ENCODE measurements around the gene SRSF9.
"Not testable (repeated sequence)": the region's sequence is repeated elsewhere in the genome, so short reads cannot be mapped to it uniquely, and the experiment has no call there.

SRSF9 gene

GRCh38 chr12:120452524-120452923 is 17.0 kb downstream of the SRSF9 start:
- DNase-seq (ENCODE audit: low read depth, low spot score), result not testable (repeated sequence)

DNA sequence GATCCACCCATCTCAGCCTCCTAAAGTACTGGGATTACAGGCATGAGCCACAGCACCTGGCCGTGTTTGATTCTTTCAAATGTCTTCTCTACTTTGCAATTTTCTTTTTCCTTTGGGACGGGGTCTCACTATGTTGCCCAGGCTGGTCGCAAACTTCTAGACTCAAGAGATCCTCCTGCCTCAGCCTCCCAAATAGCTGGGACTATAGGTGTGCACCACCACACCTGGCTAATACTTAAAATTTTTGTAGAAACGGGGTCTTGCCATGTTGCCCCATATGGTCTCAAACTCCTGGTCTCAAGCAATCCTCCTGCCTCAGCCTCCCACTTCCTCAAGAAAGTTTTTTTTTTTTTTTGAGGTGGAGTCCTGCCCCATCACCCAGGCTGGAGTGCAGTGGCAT is 21.6 kb downstream of the SRSF9 start:
- DNase-seq (ENCODE audit: low read depth, low spot score), result no peak

DNA sequence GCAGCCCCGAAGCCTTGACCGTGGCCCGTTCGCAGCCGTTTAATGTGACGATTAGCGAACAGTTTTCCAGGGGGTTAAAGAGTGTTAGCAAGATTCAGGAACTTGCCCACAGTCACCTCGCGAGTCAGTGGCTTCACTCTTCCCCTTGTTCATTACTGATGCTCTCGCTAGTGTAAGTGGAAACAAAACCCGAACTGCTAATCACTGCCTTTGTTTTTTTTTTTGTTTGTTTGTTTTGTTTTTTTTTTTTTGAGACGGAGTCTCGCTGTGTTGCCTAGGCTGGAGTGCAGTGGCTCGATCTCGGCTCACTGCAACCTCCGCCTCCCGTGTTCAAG is 22.7 kb downstream of the SRSF9 start:
- DNase-seq (ENCODE audit: low read depth, low spot score), result not testable (repeated sequence)

- DNase-seq (ENCODE audit: low read depth, low spot score), result peak; percentile 71
Measured at GRCh38 chr12:120445911-120446843, 23.4 kb downstream of the SRSF9 start, which contains the start of the genes GATC and TRIAP1. Gene GATC, plus strand, starts transcription at chr12:120446444. Its CDS starts 37 bp downstream, at chr12:120446481. Gene TRIAP1, minus strand, starts transcription at chr12:120446384. Its CDS starts 12 bp downstream, at chr12:120446372.

DNA sequence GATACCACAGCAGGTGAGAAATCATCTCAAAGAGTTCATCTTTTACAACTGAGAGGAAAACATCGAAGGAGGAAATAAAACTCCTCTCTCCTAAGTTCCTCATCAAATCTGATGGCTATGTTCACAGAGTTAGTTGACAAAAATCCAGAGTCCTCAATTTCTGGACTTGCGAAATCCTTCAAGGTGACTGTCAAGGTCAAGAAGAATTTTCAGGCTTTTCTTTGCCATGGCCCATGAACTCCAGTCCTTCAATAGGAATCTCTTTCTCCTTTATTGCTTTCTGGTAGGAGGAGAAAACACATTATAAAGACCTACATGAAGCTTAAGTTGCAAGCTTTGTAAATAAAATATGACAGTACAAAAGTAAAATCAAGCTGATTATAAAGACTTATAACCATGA is 24.9 kb downstream of the SRSF9 start:
- DNase-seq (ENCODE audit: low read depth, low spot score), result no peak

- DNase-seq (ENCODE audit: low read depth, low spot score), result peak; percentile 51
Measured at GRCh38 chr12:120439646-120440247, 29.8 kb downstream of the SRSF9 start.

DNA sequence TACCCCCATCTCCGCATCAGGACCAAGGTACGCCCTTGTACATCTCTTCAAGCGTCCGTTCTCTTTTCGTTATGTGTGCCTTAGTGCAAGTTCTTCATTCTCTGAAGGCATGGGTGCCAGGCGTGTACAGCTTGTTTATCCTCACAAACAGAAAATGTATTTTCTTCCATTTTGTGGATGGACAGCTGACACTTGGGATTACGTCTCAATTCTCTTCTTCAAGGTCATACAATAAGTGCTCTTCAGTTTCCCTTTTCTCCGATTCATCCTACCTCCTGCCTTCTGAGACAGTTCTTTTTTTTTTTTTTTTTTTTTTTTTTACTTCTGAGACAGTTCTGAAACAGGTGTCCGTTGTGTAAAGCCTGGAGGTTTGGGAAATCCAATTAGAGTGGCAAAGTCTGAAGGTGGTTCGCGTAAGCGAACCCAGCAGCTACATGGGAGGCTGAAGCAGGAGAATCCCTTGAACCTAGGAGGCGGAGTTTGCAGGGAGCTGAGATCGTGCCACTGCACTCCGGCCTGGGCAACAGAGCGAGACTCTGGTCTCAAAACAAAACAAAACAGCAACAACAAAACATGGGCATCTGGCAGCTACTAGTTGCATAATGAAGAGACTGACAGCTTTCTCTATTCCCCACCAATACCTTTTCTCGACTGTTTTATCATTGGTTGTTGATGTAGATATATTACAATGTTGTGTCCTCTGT is 30.9 kb downstream of the SRSF9 start:
- DNase-seq (ENCODE audit: low read depth, low spot score), result no peak

DNA sequence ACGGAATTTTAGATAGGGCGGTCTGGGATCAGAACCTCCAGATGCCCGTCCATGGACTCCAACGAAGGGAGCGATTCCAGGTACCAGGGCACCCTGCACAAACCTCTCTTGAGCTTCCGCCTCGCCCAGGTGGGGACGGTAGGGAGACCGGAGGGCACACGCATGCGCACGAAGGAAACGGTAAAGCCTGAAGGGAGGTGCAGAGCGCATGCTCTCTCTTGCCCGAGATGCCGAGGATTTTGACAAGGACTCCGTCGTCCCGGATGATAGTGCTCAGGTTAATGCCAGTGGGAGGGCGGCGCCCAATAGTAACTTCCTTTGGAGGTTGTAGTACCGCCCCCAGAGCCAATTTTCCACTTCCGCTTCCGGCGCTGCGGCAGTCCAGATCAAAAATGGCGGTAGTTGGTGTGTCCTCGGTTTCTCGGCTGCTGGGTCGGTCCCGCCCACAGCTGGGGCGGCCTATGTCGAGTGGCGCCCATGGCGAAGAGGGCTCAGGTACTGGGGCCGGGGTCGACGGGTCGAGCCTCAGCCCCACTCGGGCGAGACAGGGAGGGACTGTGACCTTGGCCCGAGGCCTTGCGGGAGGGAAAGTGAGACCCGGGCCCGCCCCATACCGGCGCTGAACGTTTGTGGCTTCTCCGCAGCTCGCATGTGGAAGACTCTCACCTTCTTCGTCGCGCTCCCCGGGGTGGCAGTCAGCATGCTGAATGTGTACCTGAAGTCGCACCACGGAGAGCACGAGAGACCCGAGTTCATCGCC is 31.6 kb downstream of the SRSF9 start, which contains the start of gene COX6A1:
Gene COX6A1, plus strand, starts transcription at position 379 of the 760 bp plus-strand sequence. Its CDS starts 14 bp downstream, at position 393.
- DNase-seq (ENCODE audit: low read depth, low spot score), result peak; percentile 97

DNA sequence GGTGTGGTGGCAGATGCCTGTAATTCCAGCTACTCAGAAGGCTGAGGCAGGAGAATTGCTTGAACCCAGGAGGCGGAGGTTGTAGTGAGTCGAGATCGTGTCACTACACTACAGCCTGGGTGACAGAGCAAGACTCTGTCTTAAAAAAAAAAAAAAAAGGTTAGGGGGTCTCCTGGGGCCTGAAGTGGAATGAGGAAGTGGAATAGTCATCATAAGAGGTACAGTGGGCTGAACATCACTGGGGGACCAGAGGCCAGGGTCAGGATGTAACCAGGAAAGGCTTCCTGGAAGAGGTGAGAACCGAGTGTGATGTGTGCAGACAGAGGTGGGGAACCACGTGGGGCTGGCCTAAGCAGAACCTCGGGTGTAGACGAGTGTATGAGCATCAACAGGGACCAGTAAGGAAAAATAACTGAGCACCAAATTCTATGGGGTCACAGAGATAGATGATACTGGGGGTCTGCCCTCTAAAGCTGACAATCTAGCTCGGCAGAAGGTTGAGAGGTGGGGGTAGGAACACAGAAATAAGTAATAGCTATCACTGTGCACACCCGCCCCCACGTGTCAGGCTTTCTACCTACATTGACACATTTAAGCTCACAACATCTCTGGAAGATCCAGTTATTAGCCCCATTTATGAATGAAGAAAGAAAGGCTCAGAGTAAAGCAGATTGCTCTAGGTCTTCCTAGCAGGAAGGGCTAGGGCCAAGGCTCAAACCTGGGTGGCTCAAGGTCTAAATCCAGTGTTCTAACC is 36.6 kb downstream of the SRSF9 start:
- DNase-seq (ENCODE audit: low read depth, low spot score), result no peak

DNA sequence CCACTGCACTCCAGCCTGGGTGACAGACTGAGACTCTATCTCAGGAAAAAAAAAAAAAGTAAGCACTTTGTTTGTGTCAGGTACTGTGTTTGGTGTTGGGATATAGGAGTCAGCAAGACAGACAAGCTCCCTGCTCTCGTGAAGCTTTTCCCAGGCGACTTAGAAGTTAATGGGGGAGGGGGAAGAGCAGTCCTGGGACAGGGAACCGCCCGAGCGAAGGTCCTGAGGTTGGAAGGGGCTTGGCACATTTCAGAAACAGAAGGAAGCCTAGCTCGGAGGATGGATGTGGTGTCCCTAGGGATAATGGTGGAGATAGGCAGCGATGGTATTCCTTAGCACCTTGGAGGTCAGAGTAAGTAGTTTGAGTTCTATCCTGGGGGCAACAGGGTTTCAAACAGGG is 40.2 kb downstream of the SRSF9 start:
- DNase-seq (ENCODE audit: low read depth, low spot score), result no peak

DNA sequence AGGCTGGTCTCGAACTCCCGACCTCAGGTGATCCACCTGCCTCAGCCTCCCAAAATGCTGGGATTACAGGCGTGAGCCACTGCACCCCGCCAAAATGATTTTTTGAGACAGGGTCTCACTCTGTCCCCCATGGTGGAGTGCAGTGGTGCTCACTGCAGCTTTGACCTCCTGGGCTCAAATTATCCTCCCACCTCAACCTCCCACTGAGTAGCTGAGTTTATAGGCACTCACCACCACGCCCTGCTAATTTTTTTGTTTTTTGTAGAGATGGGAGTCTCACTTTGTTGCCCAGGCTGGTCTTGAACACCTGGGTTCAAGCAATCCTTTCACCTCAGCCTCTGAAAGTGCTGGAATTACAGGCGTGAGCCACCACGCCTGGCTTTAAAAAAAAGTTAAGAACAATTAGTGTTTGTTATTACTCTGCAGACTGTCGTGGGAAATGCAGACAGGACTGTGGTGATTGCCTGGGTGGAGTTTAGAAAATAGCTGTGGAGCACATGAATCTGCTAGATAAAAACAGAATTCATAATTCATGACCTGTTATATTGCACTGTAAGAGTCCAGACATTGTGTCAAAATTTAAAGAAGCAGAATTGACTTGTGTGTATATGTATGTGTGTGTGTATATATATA is 40.8 kb downstream of the SRSF9 start:
- no peak for DNase-seq (ENCODE audit: low read depth, low spot score)

- DNase-seq (ENCODE audit: low read depth, low spot score), result no peak
Measured at GRCh38 chr12:120425797-120426196, 43.8 kb downstream of the SRSF9 start.

GRCh38 chr12:120422892-120423456 is 46.6 kb downstream of the SRSF9 start:
- no peak for DNase-seq (ENCODE audit: low read depth, low spot score)

DNA sequence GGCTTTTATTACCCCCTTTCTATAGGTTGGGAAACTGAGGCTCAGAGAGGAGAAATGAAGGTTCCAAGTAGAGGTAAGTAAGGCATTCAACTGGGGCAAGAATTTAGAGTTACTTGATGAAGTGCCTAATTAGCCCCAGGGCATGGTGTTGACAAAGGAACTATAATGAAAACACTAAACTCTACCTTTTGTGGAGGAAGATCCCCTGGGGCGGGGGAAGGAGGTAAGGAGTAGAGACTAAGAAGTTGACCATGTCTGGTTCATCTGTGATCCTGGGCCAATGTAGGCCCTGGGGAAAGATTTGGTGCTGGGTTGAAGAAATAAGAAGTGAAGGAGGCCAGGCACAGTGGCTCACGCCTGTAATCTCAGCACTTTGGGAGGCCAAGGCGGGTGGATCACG is 47.8 kb downstream of the SRSF9 start:
- no peak for DNase-seq (ENCODE audit: low read depth, low spot score)

GRCh38 chr12:120417917-120418580 is 51.5 kb downstream of the SRSF9 start:
- DNase-seq (ENCODE audit: low read depth, low spot score), result no peak

- no peak for DNase-seq (ENCODE audit: low read depth, low spot score)
Measured at GRCh38 chr12:120416490-120417216, 52.9 kb downstream of the SRSF9 start.

GRCh38 chr12:120413901-120414695 is 55.5 kb downstream of the SRSF9 start:
- DNase-seq (ENCODE audit: low read depth, low spot score), result no peak

- DNase-seq (ENCODE audit: low read depth, low spot score), result no peak
Measured at GRCh38 chr12:120412421-120412820, 57.1 kb downstream of the SRSF9 start.

Data from activated naive CD8-positive, alpha-beta T cell treated with anti-CD3 and anti-CD28 coated beads, Interleukin-2, amount 50 U/mL, for 16 hours (primary cell).